GM18519 (cell line): ENCODE results near the gene GSTCD.

Source experiments
- ATAC-seq: cut with Tn5 transposase; IDR thresholded peaks from one replicate; pipeline ENCODE4 v1.9.1; 2021; ENCODE audit warnings: mild to moderate bottlenecking, moderate library complexity; ENCODE audit not compliant: unreplicated experiment, low FRiP score

GSTCD gene

GRCh38 chr4:105871997-105872396 lies 163.4 kb downstream of the GSTCD start:
- ATAC-seq = no peak

DNA sequence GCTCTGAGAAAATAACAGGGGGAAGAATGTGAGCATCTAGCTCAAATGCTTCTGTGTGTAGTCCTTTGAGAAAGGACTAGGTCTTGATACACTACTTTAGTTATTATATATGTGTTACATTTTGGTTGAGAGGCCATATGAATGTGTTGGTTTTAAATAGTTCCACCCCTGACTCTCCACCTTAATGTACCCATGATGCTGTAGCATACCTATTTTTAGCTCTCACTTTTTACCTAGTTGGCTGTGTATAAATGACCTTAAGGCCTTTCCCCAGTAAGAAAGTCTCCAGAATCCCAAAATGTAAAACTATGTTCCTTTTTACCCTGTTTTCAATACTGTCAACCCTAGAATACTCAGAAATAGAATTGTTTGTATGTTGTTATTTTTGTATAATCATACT lies 166.6 kb downstream of the GSTCD start:
- no peak for ATAC-seq

- no peak for ATAC-seq
These were observed 170.1 kb downstream of the GSTCD start for GRCh38 chr4:105878668-105879067.

- no peak for ATAC-seq
These were observed 178.9 kb downstream of the GSTCD start for GRCh38 chr4:105887508-105887907.

DNA sequence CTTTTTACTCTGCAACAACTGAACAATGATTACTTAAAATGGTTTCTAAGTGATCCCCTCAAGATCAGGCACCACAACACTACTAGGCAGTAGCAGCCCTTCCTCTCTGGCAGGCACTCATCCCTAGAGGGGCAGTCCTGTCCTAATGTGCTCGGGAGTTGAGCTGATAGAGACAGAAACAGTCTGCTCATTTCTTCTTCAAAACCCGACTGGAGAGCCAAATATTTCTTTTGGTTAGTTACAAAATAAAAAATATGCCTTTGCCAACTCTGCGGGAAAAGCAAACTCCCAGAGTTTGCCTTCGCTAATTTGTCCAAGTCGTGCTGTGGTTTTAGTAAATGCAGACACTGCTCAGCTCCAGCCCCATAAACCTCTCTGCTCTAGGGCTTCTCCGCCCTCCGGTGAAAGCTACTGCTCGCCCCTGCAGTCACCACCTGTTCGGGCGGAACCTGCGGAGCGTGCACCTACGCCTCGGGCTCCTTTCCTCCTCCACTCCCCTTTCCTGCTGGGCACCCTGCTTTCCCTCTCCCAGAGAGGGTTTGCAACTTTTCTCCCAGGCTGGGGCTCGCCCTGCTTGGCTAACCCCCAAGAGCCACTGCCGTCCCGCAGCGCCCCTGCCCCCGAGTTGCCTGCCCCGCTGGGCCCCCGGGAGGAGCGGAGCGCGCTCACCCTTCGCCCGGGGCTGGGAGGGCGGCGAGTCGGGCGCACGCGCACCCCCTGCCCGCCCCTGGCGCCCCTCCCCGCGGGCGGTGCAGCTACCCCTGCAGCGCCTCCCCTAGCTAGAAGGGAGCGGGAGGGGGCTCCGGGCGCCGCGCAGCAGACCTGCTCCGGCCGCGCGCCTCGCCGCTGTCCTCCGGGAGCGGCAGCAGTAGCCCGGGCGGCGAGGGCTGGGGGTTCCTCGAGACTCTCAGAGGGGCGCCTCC lies 186.3 kb downstream of the GSTCD start, which contains the start of gene NPNT:
Gene NPNT, plus strand, starts transcription at position 812 of the 923 bp plus-strand sequence. CDS start 182 bp downstream, outside the sequence.
- peak; percentile 46 for ATAC-seq

GRCh38 chr4:105895583-105896460 lies 187.2 kb downstream of the GSTCD start:
- ATAC-seq = peak; percentile 32

- no peak for ATAC-seq
These were observed 187.9 kb downstream of the GSTCD start for GRCh38 chr4:105896461-105896942.
